GM21360 (cell line): ENCODE measurements around the gene ABCC8.

Experiments used
- ATAC-seq: cut with Tn5 transposase; IDR thresholded peaks from one replicate; pipeline ENCODE4 v1.9.1; 2021; ENCODE audit warnings: mild to moderate bottlenecking, moderate library complexity; ENCODE audit not compliant: unreplicated experiment

The ABCC8 gene

GRCh38 chr11:17406082-17406817, 70.4 kb downstream of the ABCC8 start:
- no peak for ATAC-seq

GRCh38 chr11:17405232-17406005, 71.2 kb downstream of the ABCC8 start:
- ATAC-seq = no peak

GRCh38 chr11:17403980-17404759, 72.5 kb downstream of the ABCC8 start:
- no peak for ATAC-seq

GRCh38 chr11:17402486-17402885, 74.2 kb downstream of the ABCC8 start:
- no peak for ATAC-seq

DNA sequence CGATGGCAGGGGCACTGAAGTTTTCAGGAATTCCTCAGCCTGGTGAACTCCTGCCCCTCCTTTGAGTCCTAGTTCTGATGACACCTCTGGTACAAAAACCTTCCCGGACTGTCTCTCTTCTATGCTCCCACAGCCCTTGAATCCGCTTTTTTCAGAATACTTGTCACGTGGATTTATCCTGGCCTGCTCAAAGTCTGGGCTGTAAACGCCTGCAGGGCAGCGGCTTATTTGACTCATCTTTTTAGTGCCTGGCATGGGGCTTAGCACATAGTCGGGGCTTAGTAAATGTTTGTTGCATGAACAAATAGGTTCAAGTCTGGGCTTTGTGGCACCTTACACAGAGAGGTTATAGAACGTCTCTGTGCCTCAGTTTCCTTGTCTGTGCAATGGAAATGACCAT, 74.8 kb downstream of the ABCC8 start:
- no peak for ATAC-seq

DNA sequence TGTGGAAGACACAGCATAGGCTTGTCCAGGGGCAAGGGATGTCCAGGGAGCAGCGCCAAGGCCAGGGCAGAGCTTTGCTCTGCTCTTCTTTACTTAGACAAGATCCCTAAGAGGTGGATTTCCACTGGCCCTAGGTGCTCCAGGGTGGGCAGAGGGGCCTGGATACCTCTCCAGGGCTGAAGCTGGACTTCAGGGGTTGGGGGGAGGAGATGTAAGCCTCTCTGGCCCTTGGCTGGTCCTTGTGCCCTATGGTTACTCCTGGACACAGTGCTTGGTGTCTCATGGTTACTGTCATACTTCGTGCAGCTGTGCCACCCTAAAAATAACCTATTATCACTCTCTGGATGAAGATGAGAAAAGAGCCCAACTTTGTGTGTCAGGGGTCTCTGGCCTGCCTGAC, 75.3 kb downstream of the ABCC8 start:
- no peak for ATAC-seq

GRCh38 chr11:17400048-17400775, 76.4 kb downstream of the ABCC8 start:
- ATAC-seq = no peak

- ATAC-seq = no peak
Observed at GRCh38 chr11:17399236-17399635, 77.4 kb downstream of the ABCC8 start.

DNA sequence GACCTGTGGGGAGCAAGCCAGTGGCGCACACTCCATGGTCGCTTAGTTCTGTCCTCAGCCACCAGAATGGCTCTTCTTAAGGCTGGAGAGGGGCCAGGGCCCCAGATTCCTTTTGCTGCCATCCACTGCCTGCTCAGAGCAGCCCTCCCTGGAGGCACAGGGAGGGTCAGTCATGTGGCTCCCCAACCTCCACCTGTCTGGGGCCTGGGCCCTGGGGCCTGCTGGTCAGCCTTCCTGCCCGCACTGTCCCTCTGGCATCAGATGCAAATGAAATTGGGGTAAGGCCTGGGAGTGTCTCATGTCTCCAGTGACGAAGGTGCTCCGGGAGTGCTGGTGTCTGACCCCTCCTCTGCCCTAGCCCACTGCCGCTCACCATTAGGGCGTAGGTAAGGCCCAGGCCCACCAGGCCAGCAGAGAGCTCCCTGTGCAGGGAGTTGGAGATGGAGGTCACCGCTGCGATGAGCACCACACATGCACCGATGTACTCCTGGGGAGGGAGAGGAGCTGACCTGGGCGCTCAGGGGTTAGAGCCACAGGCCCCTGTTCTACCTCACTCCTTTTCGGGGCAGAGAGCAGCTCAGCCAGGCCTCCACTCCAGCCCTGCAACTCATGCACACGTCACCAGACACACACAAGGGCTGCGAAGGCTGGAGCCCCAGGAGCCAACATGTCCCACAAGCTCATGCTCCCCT, 79.2 kb downstream of the ABCC8 start:
- no peak for ATAC-seq

DNA sequence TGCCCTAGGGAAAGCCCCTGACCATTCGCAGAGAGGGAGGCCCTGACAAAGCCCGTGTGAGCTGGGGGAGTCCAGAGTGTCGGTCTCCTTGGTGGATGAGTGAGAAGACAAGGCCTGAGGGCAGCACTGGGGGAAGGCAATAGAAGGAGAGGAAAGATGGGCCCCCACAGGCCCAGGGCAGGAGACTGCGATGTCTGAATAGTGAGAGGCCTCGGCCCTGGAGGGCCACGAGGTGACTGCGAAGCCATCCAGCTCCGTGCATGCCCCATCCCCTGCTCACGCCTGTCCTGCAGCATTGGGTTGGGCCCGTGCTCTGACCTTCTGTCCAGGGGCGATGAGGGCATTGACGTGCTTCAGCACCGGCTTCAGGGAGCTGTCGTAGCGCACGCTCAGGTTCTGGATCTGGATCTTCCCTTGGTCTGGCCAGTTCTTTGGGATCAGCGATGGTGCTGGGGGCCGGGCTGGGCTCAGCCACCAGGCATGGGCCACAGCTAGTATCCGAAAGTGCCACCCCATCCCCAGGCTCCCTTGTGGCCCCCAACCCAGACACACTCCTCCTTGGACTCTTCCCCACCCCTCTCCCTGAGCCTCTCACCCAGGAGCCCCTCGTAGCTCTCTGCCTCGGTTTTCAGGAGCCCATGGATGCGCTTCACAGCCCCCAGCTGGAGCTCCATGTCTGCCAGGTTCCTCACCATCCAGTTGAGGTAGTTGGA, 79.9 kb downstream of the ABCC8 start:
- no peak for ATAC-seq

- ATAC-seq = no peak
Observed at GRCh38 chr11:17395978-17396377, 80.7 kb downstream of the ABCC8 start.

- no peak for ATAC-seq
Observed at GRCh38 chr11:17395554-17395961, 81.1 kb downstream of the ABCC8 start.

DNA sequence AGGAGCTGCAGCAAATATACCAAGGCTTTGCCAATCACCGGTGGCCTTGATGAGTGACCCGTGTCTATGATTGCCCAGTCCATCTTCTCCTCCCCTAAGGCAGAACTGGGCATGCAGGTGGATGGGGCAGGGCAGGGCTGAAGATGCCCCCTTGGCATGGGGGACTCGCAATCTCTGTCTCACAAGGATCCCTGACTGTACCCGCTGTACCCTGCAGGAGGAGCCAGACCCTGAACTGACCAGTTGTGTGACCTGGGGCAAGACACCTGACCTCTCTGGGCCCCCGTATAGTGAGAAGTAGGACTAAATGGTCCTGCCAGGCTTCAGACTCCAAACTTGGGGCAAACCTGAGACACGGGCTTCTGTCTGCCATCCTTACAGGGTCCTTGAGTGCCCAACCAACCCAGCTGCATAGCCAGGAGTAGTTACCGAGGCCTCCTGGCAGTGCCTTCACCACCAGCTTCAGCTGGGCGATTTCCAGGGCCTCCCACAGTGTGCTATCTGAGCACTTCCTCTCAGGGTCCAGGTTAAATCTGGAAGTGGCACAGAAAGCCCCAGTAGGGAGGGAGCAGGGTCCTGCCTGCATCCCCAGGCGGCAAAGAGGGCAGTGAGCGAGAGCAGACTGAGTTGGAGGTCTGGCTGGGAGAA, 81.8 kb downstream of the ABCC8 start:
- no peak for ATAC-seq

DNA sequence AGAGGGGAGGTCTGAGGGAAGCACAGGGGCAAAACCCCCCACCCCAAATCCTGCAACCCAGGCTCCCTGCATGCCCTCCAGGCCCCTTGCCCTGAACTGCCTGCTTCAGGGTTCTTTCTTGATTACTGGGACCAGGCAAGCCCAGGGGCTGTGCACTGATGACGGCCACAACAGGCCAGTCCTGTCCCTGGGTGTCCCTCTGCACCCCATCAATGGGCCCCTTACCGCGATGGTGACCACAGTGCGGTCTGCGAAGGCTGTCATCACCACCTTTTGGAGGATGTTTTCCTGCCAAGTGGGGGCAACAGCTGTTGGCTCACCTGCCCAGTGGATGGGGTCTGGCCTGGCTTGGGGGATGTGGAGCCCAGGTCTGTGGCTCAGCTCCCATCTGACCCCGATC, 83.2 kb downstream of the ABCC8 start:
- ATAC-seq = no peak

- no peak for ATAC-seq
Observed at GRCh38 chr11:17392872-17393271, 83.8 kb downstream of the ABCC8 start.

GRCh38 chr11:17391493-17392355, 84.9 kb downstream of the ABCC8 start:
- ATAC-seq = no peak

GRCh38 chr11:17389957-17390649, 86.5 kb downstream of the ABCC8 start:
- ATAC-seq = no peak
